Activated CD8-positive, alpha-beta memory T cell treated with anti-CD3 and anti-CD28 coated beads, Interleukin-2, amount 50 U/mL, for 48 hours (primary cell): ENCODE data around the gene AASDHPPT.

ENCODE experiments used
- DNase-seq: peaks from one replicate; pipeline ENCODE4 v3.0.0-alpha.2; 2020

Gene AASDHPPT

GRCh38 chr11:106086850-106087249, 9.4 kb downstream of the AASDHPPT start:
- no peak for DNase-seq

- DNase-seq = peak; percentile 57
Observed at GRCh38 chr11:106087815-106088435, 10.5 kb downstream of the AASDHPPT start.

- DNase-seq = no peak
Observed at GRCh38 chr11:106088896-106089295, 11.4 kb downstream of the AASDHPPT start.

- DNase-seq = no peak
Observed at GRCh38 chr11:106091480-106092123, 14.1 kb downstream of the AASDHPPT start.

GRCh38 chr11:106092446-106092845, 15.0 kb downstream of the AASDHPPT start:
- no peak for DNase-seq

GRCh38 chr11:106098893-106099553, 21.6 kb downstream of the AASDHPPT start:
- DNase-seq = no peak

- DNase-seq = no peak
Observed at GRCh38 chr11:106101370-106101769, 23.9 kb downstream of the AASDHPPT start.

GRCh38 chr11:106101819-106102218, 24.4 kb downstream of the AASDHPPT start:
- no peak for DNase-seq

- DNase-seq = no peak
Observed at GRCh38 chr11:106105986-106106385, 28.5 kb downstream of the AASDHPPT start.

GRCh38 chr11:106121570-106122320, 44.3 kb downstream of the AASDHPPT start:
- DNase-seq = no peak

- DNase-seq = no peak
Observed at GRCh38 chr11:106127604-106128003, 50.1 kb downstream of the AASDHPPT start.

GRCh38 chr11:106128740-106129139, 51.3 kb downstream of the AASDHPPT start:
- DNase-seq = no peak

GRCh38 chr11:106131998-106132397, 54.5 kb downstream of the AASDHPPT start:
- DNase-seq = no peak

- no peak for DNase-seq
Observed at GRCh38 chr11:106132582-106133354, 55.3 kb downstream of the AASDHPPT start.

GRCh38 chr11:106133529-106133928, 56.1 kb downstream of the AASDHPPT start:
- DNase-seq = no peak

- DNase-seq = no peak
Observed at GRCh38 chr11:106137061-106137460, 59.6 kb downstream of the AASDHPPT start.

GRCh38 chr11:106137758-106138157, 60.3 kb downstream of the AASDHPPT start:
- no peak for DNase-seq
